ENCODE measurements around the gene ZC3H18. TPM values are rescaled to one million over a fixed set of nuclear protein-coding genes. Genes with fewer than 3 reads are reported as not detected.

Gene ZC3H18
- polyA plus RNA-seq, 3 donors, result 5.5 to 36.4 (median 6.8) TPM

- Histone ChIP-seq H3K27ac (ENCODE audit: low read depth in 1 of 2, low read length in 2 of 2) (no peak overlapping the region), H3K4me3 (replicated peaks in 1 of 3; ENCODE audit: low read depth in 2 of 3, low read length in 3 of 3) (no peak overlapping the region), H2AFZ (ENCODE audit: insufficient read depth, low read depth, low read length, poor library complexity, severe bottlenecking) (no peak overlapping the region), H3K4me2 (replicated peaks; ENCODE audit: extremely low read depth, low read length, poor library complexity, severe bottlenecking) (no peak overlapping the region), H3K4me1 (ENCODE audit: control insufficient read depth in 1 of 2, insufficient read depth in 2 of 2, low read length in 2 of 2) (no peaks in the 10 kb centered on the region), H3K27me3 (ENCODE audit: control insufficient read depth in 2 of 2, insufficient read depth in 2 of 2, low read length in 2 of 2) (no peaks in the 10 kb centered on the region), H3K9me3 (replicated peaks in 1 of 2; ENCODE audit: control insufficient read depth in 1 of 2, insufficient read depth in 1 of 2, low read length in 2 of 2) (no peaks in the 10 kb centered on the region), H3K79me2 (ENCODE audit: insufficient read depth, low read length) (no peaks in the 10 kb centered on the region), H3K36me3 (replicated peaks in 1 of 2; ENCODE audit: control insufficient read depth in 1 of 2, insufficient read depth in 2 of 2, low read length in 2 of 2) (peaks cover 78 to 95% of the 10 kb centered on the region in 2 donors), H3K9ac (ENCODE audit: insufficient read depth, low read length, poor library complexity, severe bottlenecking) (no peak overlapping the region), H4K20me1 (ENCODE audit: insufficient read depth, low read length) (peaks cover 12% of the 10 kb centered on the region)
- Mint-ChIP-seq H3K36me3 (peaks cover 86 to 98% of the 10 kb centered on the region in 2 donors), H3K27ac (no peak overlapping the region), H3K27me3 (ENCODE audit: low read depth in 3 of 3) (peaks cover 0 to 6% (median 2%) of the 10 kb centered on the region in 3 donors), H3K4me1 (no peaks in the 10 kb centered on the region), H3K9me3 (no peaks in the 10 kb centered on the region), H3K4me3 (no peak overlapping the region)
- TF ChIP-seq CTCF (IDR thresholded peaks at IDR 0.05), result no peak
- intact Hi-C loops (cut with micrococcal nuclease), result no loop called here
- 97% methylated on average over 9 of the region's 9 CpGs for WGBS (ENCODE audit: insufficient coverage)
- DNase-seq, result no peak
Observed at GRCh38 chr16:88626646-88627045, 56.4 kb downstream of the ZC3H18 start.

- H3K9ac ChIP-seq (ENCODE audit: insufficient read depth, low read length, poor library complexity, severe bottlenecking), result no peak overlapping the region
- no peak overlapping the region for H3K4me3 ChIP-seq (replicated peaks in 1 of 3; ENCODE audit: low read depth in 2 of 3, low read length in 3 of 3)
- Mint-ChIP-seq H3K4me1 (no peaks in the 10 kb centered on the region), H3K36me3 (peaks cover 82 to 98% of the 10 kb centered on the region in 2 donors), H3K4me3 (no peak overlapping the region), H3K27me3 (ENCODE audit: low read depth in 3 of 3) (peaks cover 0 to 6% (median 2%) of the 10 kb centered on the region in 3 donors), H3K9me3 (no peaks in the 10 kb centered on the region), H3K27ac (peak overlapping the region in 1 of 7 donors; percentile 45)
- DNase-seq, result no peak
- peaks cover 76 to 94% of the 10 kb centered on the region in 2 donors for H3K36me3 ChIP-seq (replicated peaks in 1 of 2; ENCODE audit: control insufficient read depth in 1 of 2, insufficient read depth in 2 of 2, low read length in 2 of 2)
- no peaks in the 10 kb centered on the region for H3K9me3 ChIP-seq (replicated peaks in 1 of 2; ENCODE audit: control insufficient read depth in 1 of 2, insufficient read depth in 1 of 2, low read length in 2 of 2)
- H4K20me1 ChIP-seq (ENCODE audit: insufficient read depth, low read length), result peaks cover 8% of the 10 kb centered on the region
- no peaks in the 10 kb centered on the region for H3K27me3 ChIP-seq (ENCODE audit: control insufficient read depth in 2 of 2, insufficient read depth in 2 of 2, low read length in 2 of 2)
- H2AFZ ChIP-seq (ENCODE audit: insufficient read depth, low read depth, low read length, poor library complexity, severe bottlenecking), result no peak overlapping the region
- no peak for TF ChIP-seq CTCF (IDR thresholded peaks at IDR 0.05)
- no peaks in the 10 kb centered on the region for H3K4me1 ChIP-seq (ENCODE audit: control insufficient read depth in 1 of 2, insufficient read depth in 2 of 2, low read length in 2 of 2)
- H3K27ac ChIP-seq (ENCODE audit: low read depth in 1 of 2, low read length in 2 of 2), result no peak overlapping the region
- WGBS (ENCODE audit: insufficient coverage), result 90% methylated on average over 18 of the region's 27 CpGs
- H3K79me2 ChIP-seq (ENCODE audit: insufficient read depth, low read length), result no peaks in the 10 kb centered on the region
- intact Hi-C loops (cut with micrococcal nuclease), result no loop called here
- H3K4me2 ChIP-seq (replicated peaks; ENCODE audit: extremely low read depth, low read length, poor library complexity, severe bottlenecking), result no peak overlapping the region
Observed at GRCh38 chr16:88627531-88628411, 57.6 kb downstream of the ZC3H18 start.

All from CD14-positive monocyte (primary cell).